Measurements from ENCODE around the gene VSX1. TPM values are rescaled to one million over a fixed set of nuclear protein-coding genes. Genes with fewer than 3 reads are reported as not detected.
A peak's percentile ranks its signal among the peaks of the same experiment; 100 is the strongest.

Gene VSX1
- total and polyA plus RNA-seq, 4 experiments from 2014 or later = not detected

DNA sequence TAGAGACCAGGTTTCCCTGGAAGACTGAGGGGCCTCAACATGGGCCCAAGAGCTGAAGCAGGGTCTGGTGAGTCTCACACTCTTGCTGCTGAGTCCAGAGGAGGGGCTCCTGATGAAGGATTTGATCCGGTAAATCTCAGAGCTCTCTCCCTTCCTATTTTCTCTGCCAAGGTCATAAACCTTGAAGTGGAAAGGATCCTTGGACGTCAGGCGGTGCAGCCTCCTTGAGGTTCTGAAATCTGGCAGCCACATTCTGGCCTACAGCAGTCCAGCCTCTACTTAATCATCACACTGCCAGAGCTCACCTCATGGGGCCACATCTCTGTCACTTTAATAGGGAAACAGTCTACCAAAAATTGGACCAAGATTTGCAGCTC, 48.0 kb downstream of the VSX1 start:
- ChIA-PET CTCF (ENCODE audit: partially characterized antibody) (interaction anchor here (0.8 kb wide), 1 partner anchor 29 kb away, joined by 3 read pairs; no protein-coding TSS in a partner anchor), POLR2A (ENCODE audit: partially characterized antibody) (interaction anchor here (1.0 to 1.8 kb wide), 3 partner anchors 10 to 29 kb away, joined by 3 to 6 read pairs (median 3); partner anchors contain the start of gene ACSS1)
- no peaks in the 10 kb centered on the region for H3K27me3 ChIP-seq (ENCODE audit: insufficient read depth, low read length)
- Mint-ChIP-seq H3K27me3 (no peaks in the 10 kb centered on the region), H3K4me3 (no peak overlapping the region), H3K9me3 (no peaks in the 10 kb centered on the region), H3K36me3 (peaks cover 14 to 30% of the 10 kb centered on the region in 2 donors), H3K27ac (peak overlapping the region in 1 of 7 donors; percentile 22), H3K4me1 (peaks cover 38 to 71% (median 50%) of the 10 kb centered on the region in 4 donors)
- peaks cover 35% of the 10 kb centered on the region for H3K4me1 ChIP-seq (ENCODE audit: insufficient read depth, low read length)
- H3K9me3 ChIP-seq (ENCODE audit: control insufficient read depth in 1 of 2, low read length in 2 of 2) = no peaks in the 10 kb centered on the region
- intact Hi-C loops (cut with micrococcal nuclease) = no loop called here
- peaks cover 9% of the 10 kb centered on the region for H3K36me3 ChIP-seq (ENCODE audit: insufficient read depth, low read length)
- DNase-seq = no peak
- no peak overlapping the region for H3K4me3 ChIP-seq (ENCODE audit: low read length in 2 of 2)
- no peak overlapping the region for H3K27ac ChIP-seq (ENCODE audit: low read depth, low read length)

DNA sequence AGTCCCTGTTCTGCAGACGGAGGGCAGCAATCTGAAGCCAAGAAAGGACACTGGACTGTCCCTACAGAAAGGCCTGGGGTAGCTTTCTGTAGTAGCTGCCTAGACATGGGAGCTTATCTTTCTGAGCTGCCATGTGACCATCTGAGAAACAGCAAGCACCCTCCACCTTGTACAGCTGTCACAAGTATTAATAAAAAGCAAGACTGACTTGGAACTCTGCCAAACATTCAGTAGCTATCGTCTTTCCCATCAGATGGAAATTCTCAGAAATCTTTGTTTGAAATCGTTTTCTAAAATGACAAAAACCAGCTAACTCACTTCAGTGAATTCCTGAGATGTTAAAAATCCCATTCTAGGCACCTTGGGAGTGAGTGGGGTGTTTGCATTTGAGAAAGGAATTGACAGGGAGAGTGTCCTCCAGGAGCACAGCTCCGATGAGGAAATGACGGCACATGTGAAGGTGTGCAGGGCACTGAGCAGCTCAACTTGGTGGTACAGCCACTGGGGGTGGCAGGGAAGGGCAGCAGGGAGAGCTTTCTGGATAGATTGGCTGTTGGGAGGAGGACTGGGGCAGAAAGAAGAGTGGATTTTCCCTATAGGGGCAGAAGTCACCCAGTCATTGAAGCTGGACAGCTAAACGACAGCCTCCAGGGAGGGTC, 48.5 kb downstream of the VSX1 start:
- no peaks in the 10 kb centered on the region for H3K27me3 Mint-ChIP-seq
- no peaks in the 10 kb centered on the region for H3K9me3 Mint-ChIP-seq
- peaks cover 15 to 31% of the 10 kb centered on the region in 2 donors for H3K36me3 Mint-ChIP-seq
- CTCF ChIA-PET (ENCODE audit: partially characterized antibody) = interaction anchor here (0.8 kb wide), 1 partner anchor 29 kb away, joined by 3 read pairs; no protein-coding TSS in a partner anchor
- intact Hi-C loops (cut with micrococcal nuclease) = no loop called here
- no peak for DNase-seq
- no peak overlapping the region for H3K4me3 ChIP-seq (ENCODE audit: low read length in 2 of 2)
- no peaks in the 10 kb centered on the region for H3K9me3 ChIP-seq (ENCODE audit: control insufficient read depth in 1 of 2, low read length in 2 of 2)
- no peaks in the 10 kb centered on the region for H3K27me3 ChIP-seq (ENCODE audit: insufficient read depth, low read length)
- POLR2A ChIA-PET (ENCODE audit: partially characterized antibody) = interaction anchor here (1.0 to 1.8 kb wide), 3 partner anchors 10 to 30 kb away, joined by 3 to 6 read pairs (median 3); partner anchors contain the start of gene ACSS1
- H3K4me1 ChIP-seq (ENCODE audit: insufficient read depth, low read length) = peaks cover 30% of the 10 kb centered on the region
- peaks cover 9% of the 10 kb centered on the region for H3K36me3 ChIP-seq (ENCODE audit: insufficient read depth, low read length)
- H3K27ac Mint-ChIP-seq = peak overlapping the region in 4 of 7 donors; percentile 29 to 74 (median 61)
- H3K4me3 Mint-ChIP-seq = no peak overlapping the region
- H3K27ac ChIP-seq (ENCODE audit: low read depth, low read length) = no peak overlapping the region
- peaks cover 38 to 66% (median 47%) of the 10 kb centered on the region in 4 donors for H3K4me1 Mint-ChIP-seq

DNA sequence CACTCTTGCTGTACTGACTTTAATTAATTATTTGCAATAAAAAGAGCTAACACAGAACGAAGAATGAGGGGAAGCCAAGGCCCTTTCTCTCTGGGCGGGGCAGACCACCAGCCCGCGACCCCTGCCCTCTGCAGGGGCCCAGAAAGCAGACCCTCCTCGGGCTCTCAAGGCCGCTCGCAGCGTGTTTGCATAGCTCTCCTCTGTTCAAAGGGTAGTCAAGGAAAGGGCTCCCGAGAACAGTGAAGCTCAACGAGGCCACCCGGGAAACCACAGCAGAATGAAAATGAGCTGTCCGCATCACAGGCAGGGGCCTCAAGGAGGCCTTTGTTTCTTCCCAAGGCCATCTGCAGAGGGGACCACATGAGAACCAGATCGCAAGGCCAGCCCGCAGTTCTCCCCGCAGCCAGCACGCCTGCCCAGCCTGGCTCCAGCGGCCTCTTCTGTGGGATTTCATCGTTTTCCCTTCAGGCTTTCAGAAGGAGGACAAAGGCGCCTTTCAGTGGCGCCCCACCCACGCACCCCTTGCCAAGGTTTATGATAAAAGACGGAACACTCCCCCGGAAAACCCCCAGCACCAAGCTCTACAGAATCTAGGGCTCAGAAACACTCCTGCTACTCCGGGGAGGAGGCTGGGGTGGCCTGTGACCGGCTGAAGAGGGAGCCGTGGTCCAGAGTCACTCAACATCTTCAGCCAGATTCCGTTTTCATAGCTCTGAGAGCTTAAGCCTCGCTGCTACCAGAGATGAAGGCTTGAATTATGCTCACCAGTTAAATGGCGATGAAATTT, 49.3 kb downstream of the VSX1 start:
- Mint-ChIP-seq H3K27ac (peak overlapping the region in 1 of 7 donors; percentile 74), H3K4me1 (peaks cover 32 to 62% (median 41%) of the 10 kb centered on the region in 4 donors), H3K36me3 (peaks cover 19 to 36% of the 10 kb centered on the region in 2 donors), H3K4me3 (no peak overlapping the region), H3K27me3 (no peaks in the 10 kb centered on the region), H3K9me3 (no peaks in the 10 kb centered on the region)
- POLR2A ChIA-PET (ENCODE audit: partially characterized antibody) = interaction anchor here (1.0 to 1.8 kb wide), 3 partner anchors 11 to 30 kb away, joined by 3 to 6 read pairs (median 3); partner anchors contain the start of gene ACSS1
- DNase-seq = no peak
- Histone ChIP-seq H3K27ac (ENCODE audit: low read depth, low read length) (no peak overlapping the region), H3K4me1 (ENCODE audit: insufficient read depth, low read length) (peaks cover 23% of the 10 kb centered on the region), H3K9me3 (ENCODE audit: control insufficient read depth in 1 of 2, low read length in 2 of 2) (no peaks in the 10 kb centered on the region), H3K27me3 (ENCODE audit: insufficient read depth, low read length) (no peaks in the 10 kb centered on the region), H3K4me3 (ENCODE audit: low read length in 2 of 2) (no peak overlapping the region), H3K36me3 (ENCODE audit: insufficient read depth, low read length) (peaks cover 9% of the 10 kb centered on the region)
- intact Hi-C loops (cut with micrococcal nuclease) = no loop called here
- CTCF ChIA-PET (ENCODE audit: partially characterized antibody) = no interaction called here

DNA sequence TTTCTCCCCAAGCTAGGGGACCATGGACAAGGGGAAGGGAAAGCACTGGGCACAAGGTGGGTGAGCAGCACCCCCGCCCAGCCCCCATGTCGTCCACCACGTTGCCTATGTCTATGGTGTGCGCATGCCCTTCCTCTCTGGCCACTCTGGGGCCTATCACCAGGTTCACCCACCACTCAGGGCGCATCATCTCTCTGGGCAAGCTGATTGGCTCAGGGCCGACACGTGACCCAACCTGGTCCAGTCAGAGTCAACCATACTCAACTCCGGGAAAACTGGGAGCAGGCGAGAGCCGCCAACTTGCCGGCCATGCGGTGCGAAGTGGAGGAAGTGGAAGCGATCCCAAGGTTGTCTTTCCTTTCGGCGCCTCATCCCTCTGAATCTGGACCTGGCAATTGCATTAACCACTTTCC, 49.9 kb downstream of the VSX1 start:
- CTCF ChIA-PET (ENCODE audit: partially characterized antibody) = no interaction called here
- H3K36me3 ChIP-seq (ENCODE audit: insufficient read depth, low read length) = peaks cover 9% of the 10 kb centered on the region
- H3K9me3 ChIP-seq (ENCODE audit: control insufficient read depth in 1 of 2, low read length in 2 of 2) = no peaks in the 10 kb centered on the region

DNA sequence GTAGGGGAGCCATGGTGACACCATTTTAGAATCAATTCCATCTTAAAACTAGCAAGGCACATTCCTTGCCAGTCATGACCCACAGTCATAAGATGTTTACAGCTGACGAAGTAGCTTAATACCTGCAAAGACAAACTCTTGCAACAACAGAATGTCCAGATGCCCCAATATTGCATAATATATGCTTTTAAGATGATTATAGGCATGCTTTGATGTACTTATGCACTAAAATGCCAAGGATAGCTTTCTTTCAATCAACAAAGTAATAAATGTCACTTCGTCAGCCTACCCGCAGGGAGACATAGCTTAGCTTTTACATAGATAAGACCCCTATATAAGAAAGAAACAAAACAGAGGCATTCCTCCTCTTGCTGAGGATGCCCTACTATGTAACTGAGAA, 50.7 kb downstream of the VSX1 start:
- Mint-ChIP-seq H3K4me3 (no peak overlapping the region), H3K4me1 (peaks cover 22 to 59% (median 34%) of the 10 kb centered on the region in 4 donors), H3K27me3 (no peaks in the 10 kb centered on the region), H3K9me3 (no peaks in the 10 kb centered on the region), H3K27ac (no peak overlapping the region), H3K36me3 (peaks cover 19 to 42% of the 10 kb centered on the region in 2 donors)
- no peak for DNase-seq
- POLR2A ChIA-PET (ENCODE audit: partially characterized antibody) = no interaction called here
- Histone ChIP-seq H3K4me3 (ENCODE audit: low read length in 2 of 2) (no peak overlapping the region), H3K27me3 (ENCODE audit: insufficient read depth, low read length) (no peaks in the 10 kb centered on the region), H3K4me1 (ENCODE audit: insufficient read depth, low read length) (peaks cover 8% of the 10 kb centered on the region), H3K36me3 (ENCODE audit: insufficient read depth, low read length) (peaks cover 9% of the 10 kb centered on the region), H3K27ac (ENCODE audit: low read depth, low read length) (no peak overlapping the region), H3K9me3 (ENCODE audit: control insufficient read depth in 1 of 2, low read length in 2 of 2) (no peaks in the 10 kb centered on the region)
- intact Hi-C loops (cut with micrococcal nuclease) = no loop called here
- CTCF ChIA-PET (ENCODE audit: partially characterized antibody) = interaction anchor here (1.1 kb wide), 1 partner anchor 34 kb away, joined by 3 read pairs; no protein-coding TSS in a partner anchor

More for the DNA sequence above, 49.9 kb downstream of the VSX1 start:
- intact Hi-C loops (cut with micrococcal nuclease) = no loop called here
- Mint-ChIP-seq H3K36me3 (peaks cover 19 to 41% of the 10 kb centered on the region in 2 donors), H3K9me3 (no peaks in the 10 kb centered on the region), H3K4me3 (no peak overlapping the region), H3K4me1 (peaks cover 30 to 62% (median 40%) of the 10 kb centered on the region in 4 donors), H3K27me3 (no peaks in the 10 kb centered on the region), H3K27ac (peak overlapping the region in 1 of 7 donors; percentile 48)
- H3K27me3 ChIP-seq (ENCODE audit: insufficient read depth, low read length) = no peaks in the 10 kb centered on the region
- no peak overlapping the region for H3K27ac ChIP-seq (ENCODE audit: low read depth, low read length)
- H3K4me3 ChIP-seq (ENCODE audit: low read length in 2 of 2) = no peak overlapping the region
- H3K4me1 ChIP-seq (ENCODE audit: insufficient read depth, low read length) = peaks cover 17% of the 10 kb centered on the region
- DNase-seq = no peak
- POLR2A ChIA-PET (ENCODE audit: partially characterized antibody) = no interaction called here

- H3K9me3 Mint-ChIP-seq = no peaks in the 10 kb centered on the region
- Histone ChIP-seq H3K4me3 (ENCODE audit: low read length in 2 of 2) (no peak overlapping the region), H3K36me3 (ENCODE audit: insufficient read depth, low read length) (peaks cover 9% of the 10 kb centered on the region), H3K27me3 (ENCODE audit: insufficient read depth, low read length) (no peaks in the 10 kb centered on the region), H3K4me1 (ENCODE audit: insufficient read depth, low read length) (peaks cover 3% of the 10 kb centered on the region), H3K27ac (ENCODE audit: low read depth, low read length) (no peak overlapping the region), H3K9me3 (ENCODE audit: control insufficient read depth in 1 of 2, low read length in 2 of 2) (no peaks in the 10 kb centered on the region)
- no peak overlapping the region for H3K4me3 Mint-ChIP-seq
- H3K27me3 Mint-ChIP-seq = no peaks in the 10 kb centered on the region
- H3K4me1 Mint-ChIP-seq = peaks cover 18 to 55% (median 30%) of the 10 kb centered on the region in 4 donors
- POLR2A ChIA-PET (ENCODE audit: partially characterized antibody) = no interaction called here
- peak overlapping the region in 2 of 7 donors; percentile 18 to 46 for H3K27ac Mint-ChIP-seq
- peaks cover 19 to 43% of the 10 kb centered on the region in 2 donors for H3K36me3 Mint-ChIP-seq
- DNase-seq = no peak
- CTCF ChIA-PET (ENCODE audit: partially characterized antibody) = interaction anchor here (1.1 kb wide), 1 partner anchor 35 kb away, joined by 3 read pairs; no protein-coding TSS in a partner anchor
- intact Hi-C loops (cut with micrococcal nuclease) = no loop called here
Measured at GRCh38 chr20:25030649-25031207, 51.2 kb downstream of the VSX1 start.
